ENCODE results near the gene LRRC45. TPM values are rescaled to one million over a fixed set of nuclear protein-coding genes. Genes with fewer than 3 reads are reported as not detected.

LRRC45 gene
- total and polyA plus RNA-seq, 9 of the 15 experiments (the other 6 are each of a cell fraction or from before 2014, with no cell fraction given): 3.5 to 21.5 (median 11.2) TPM; not detected in 2

DNA sequence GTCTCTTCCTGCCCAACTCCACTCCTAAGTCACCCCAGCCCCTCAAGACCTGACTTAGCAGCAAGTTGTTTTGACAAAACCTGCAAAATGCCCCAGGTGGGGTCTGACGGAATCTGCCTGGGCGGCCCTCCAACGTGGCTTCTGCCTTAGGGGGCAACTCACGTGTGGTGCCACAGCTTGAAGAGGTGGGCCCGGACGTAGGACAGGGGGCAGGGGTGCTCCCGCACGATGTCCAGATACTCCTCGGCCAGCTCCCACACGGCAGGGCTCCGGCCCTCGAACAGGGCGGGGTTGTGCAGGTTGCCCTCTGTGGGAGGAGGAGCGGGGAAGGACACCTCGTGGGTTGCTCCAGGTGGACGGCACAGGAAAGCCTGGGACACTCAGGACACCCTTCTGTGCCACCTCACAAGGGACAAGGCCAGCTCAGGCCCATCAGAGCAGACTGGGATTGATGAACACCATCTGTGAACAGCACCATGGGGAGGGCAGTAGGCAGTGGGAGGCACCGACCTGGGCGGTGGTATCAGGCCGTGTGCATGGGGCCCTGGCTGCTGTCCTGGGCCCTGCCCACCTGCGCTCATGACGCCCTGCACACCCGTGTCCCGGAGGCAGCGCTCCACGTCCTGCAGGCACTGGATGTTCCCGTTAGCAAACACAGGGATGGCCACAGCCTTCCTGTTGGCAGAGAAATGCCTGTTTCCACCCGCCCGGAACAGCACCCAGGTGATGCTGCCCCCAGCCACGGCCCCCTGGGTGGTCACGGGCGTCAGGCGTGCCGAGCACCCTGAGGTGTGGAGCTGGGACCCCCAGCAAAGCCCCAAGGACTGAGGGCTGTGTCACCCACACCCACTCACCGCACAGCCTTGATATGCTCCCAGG, 38.2 kb downstream of the LRRC45 start:
- TF ChIP-seq RBFOX2 (IDR thresholded peaks at IDR 0.05; ENCODE audit: low read depth, low read length) (peak; percentile 64), ZNF316 (IDR thresholded peaks at IDR 0.05) (no peak), POLR2G (IDR thresholded peaks at IDR 0.05; ENCODE audit: low read depth, low read length) (peak; percentile 34; the same call in 1 of the 2 replicates), RBM15 (IDR thresholded peaks at IDR 0.05; ENCODE audit: insufficient read depth, low read length) (no peak), RBBP5 (IDR thresholded peaks at IDR 0.05; ENCODE audit: borderline replicate concordance, insufficient read depth, low read length, poor library complexity, severe bottlenecking) (no peak), POLR2A (conservative IDR thresholded peaks at IDR 0.05) (peak; percentile 23; the same call in 1 of the 2 replicates), RAD51 (IDR thresholded peaks at IDR 0.05; ENCODE audit: borderline replicate concordance, low read depth) (no peak), RBM22 (IDR thresholded peaks at IDR 0.05; ENCODE audit: low read depth, low read length, poor library complexity, severe bottlenecking) (peak; percentile 62)
- no peak overlapping the region for H3K27ac ChIP-seq (ENCODE audit: extremely low read depth, low read depth, low read length)
- H3K4me3 ChIP-seq: no peak overlapping the region
- ChIA-PET POLR2A (interaction anchor here (0.5 to 2.5 kb wide), 7 partner anchors 7 to 128 kb away, joined by 3 to 11 read pairs (median 3); partner anchors contain the start of gene DCXR), CTCF (ENCODE audit: low intra/inter-chr PET ratio) (no interaction called here)
- intact Hi-C loops (cut with micrococcal nuclease): no loop called here
- H3K79me2 ChIP-seq (ENCODE audit: control insufficient read depth, insufficient read depth, low read length): peaks cover 28% of the 10 kb centered on the region
- ATAC-seq (no peak), FAIRE-seq (no peak), DNase-seq (ENCODE audit: extremely low read depth in 1 of 4, low spot score in 3 of 4) (no peak)
- no peak overlapping the region for H3K9ac ChIP-seq (ENCODE audit: insufficient read depth in 1 of 2, low read depth in 2 of 2, low read length in 2 of 2)
- H3K4me1 ChIP-seq (replicated peaks in 1 of 2; ENCODE audit: control insufficient read depth in 2 of 2, insufficient read depth in 2 of 2, low read length in 2 of 2): peaks cover 3 to 90% of the 10 kb centered on the region in 2 experiments; a peak in 3 of 5 replicates
- no peaks in the 10 kb centered on the region for H3K27me3 ChIP-seq (ENCODE audit: control insufficient read depth in 2 of 2, insufficient read depth in 2 of 2, low read length in 2 of 2)
- no peaks in the 10 kb centered on the region for H3K9me3 ChIP-seq (replicated peaks; ENCODE audit: control insufficient read depth, insufficient read depth, low read depth, low read length)
- H3K9me1 ChIP-seq (ENCODE audit: control insufficient read depth, insufficient read depth, low read length): no peaks in the 10 kb centered on the region
- no TSS peak for BruUV-seq (replicated peaks)
- in situ Hi-C loops (cut with MboI): no loop called here
- H4K20me1 ChIP-seq (replicated peaks; ENCODE audit: control insufficient read depth, insufficient read depth, low read length): peaks cover 7% of the 10 kb centered on the region
- H2AFZ ChIP-seq (ENCODE audit: low read depth, low read length): no peak overlapping the region
- 91% methylated on average over 28 of the region's 34 CpGs for WGBS (ENCODE audit: insufficient coverage, low coverage, missing lambda C conversion rate)
- H3K4me2 ChIP-seq (ENCODE audit: insufficient read depth, low read length): no peak overlapping the region
- peaks cover 81% of the 10 kb centered on the region; the same call in 2 of the 3 replicates for H3K36me3 ChIP-seq (ENCODE audit: control insufficient read depth, insufficient read depth, low read length)
